Measurements from ENCODE around the gene SOX4. TPM values are rescaled to one million over a fixed set of nuclear protein-coding genes. Genes with fewer than 3 reads are reported as not detected.

The SOX4 gene
- polyA plus RNA-seq, 4 donors = 122 to 170 (median 146) TPM

- no peak for DNase-seq (ENCODE audit: low read depth in 4 of 4, low spot score in 2 of 4)
These were observed 598 bp upstream of the SOX4 start for GRCh38 chr6:21592953-21593352.

GRCh38 chr6:21593927-21594415, 420 bp downstream of the SOX4 start:
- DNase-seq (ENCODE audit: low read depth in 4 of 4, low spot score in 2 of 4) = peak in 1 of 4 donors; percentile 78

- DNase-seq (ENCODE audit: low read depth in 4 of 4, low spot score in 2 of 4) = no peak
These were observed 1.1 kb downstream of the SOX4 start for GRCh38 chr6:21594416-21595281.

GRCh38 chr6:21595285-21596144, 2.0 kb downstream of the SOX4 start:
- no peak for DNase-seq (ENCODE audit: low read depth in 4 of 4, low spot score in 2 of 4)

GRCh38 chr6:21596145-21596948, 2.8 kb downstream of the SOX4 start:
- peak in 1 of 4 donors; percentile 83 for DNase-seq (ENCODE audit: low read depth in 4 of 4, low spot score in 2 of 4)

- DNase-seq (ENCODE audit: low read depth in 4 of 4, low spot score in 2 of 4) = peak in 1 of 4 donors; percentile 83
These were observed 3.6 kb downstream of the SOX4 start for GRCh38 chr6:21596949-21597682.

GRCh38 chr6:21597801-21598673, 4.5 kb downstream of the SOX4 start:
- no peak for DNase-seq (ENCODE audit: low read depth in 4 of 4, low spot score in 2 of 4)

- no peak for DNase-seq (ENCODE audit: low read depth in 4 of 4, low spot score in 2 of 4)
These were observed 5.1 kb downstream of the SOX4 start for GRCh38 chr6:21598674-21599023.

GRCh38 chr6:21599051-21599696, 5.6 kb downstream of the SOX4 start:
- no peak for DNase-seq (ENCODE audit: low read depth in 4 of 4, low spot score in 2 of 4)

- no peak for DNase-seq (ENCODE audit: low read depth in 4 of 4, low spot score in 2 of 4)
These were observed 7.9 kb downstream of the SOX4 start for GRCh38 chr6:21601339-21601923.

- DNase-seq (ENCODE audit: low read depth in 4 of 4, low spot score in 2 of 4) = no peak
These were observed 8.4 kb downstream of the SOX4 start for GRCh38 chr6:21601932-21602390.

- DNase-seq (ENCODE audit: low read depth in 4 of 4, low spot score in 2 of 4) = no peak
These were observed 9.8 kb downstream of the SOX4 start for GRCh38 chr6:21603082-21603952.

GRCh38 chr6:21604081-21604480, 10.5 kb downstream of the SOX4 start:
- no peak for DNase-seq (ENCODE audit: low read depth in 4 of 4, low spot score in 2 of 4)

- DNase-seq (ENCODE audit: low read depth in 4 of 4, low spot score in 2 of 4) = no peak
These were observed 11.6 kb downstream of the SOX4 start for GRCh38 chr6:21605166-21605565.

- DNase-seq (ENCODE audit: low read depth in 4 of 4, low spot score in 2 of 4) = no peak
These were observed 15.1 kb downstream of the SOX4 start for GRCh38 chr6:21608601-21609000.

- no peak for DNase-seq (ENCODE audit: low read depth in 4 of 4, low spot score in 2 of 4)
These were observed 16.4 kb downstream of the SOX4 start for GRCh38 chr6:21609881-21610329.

GRCh38 chr6:21610341-21610740, 16.8 kb downstream of the SOX4 start:
- DNase-seq (ENCODE audit: low read depth in 4 of 4, low spot score in 2 of 4) = no peak
